K562 (cell line): ENCODE results near the gene MRPL2. TPM values are rescaled to one million over a fixed set of nuclear protein-coding genes. Genes with fewer than 3 reads are reported as not detected.

Source experiments
- CBX8 ChIP-seq: fragments of 200-600 bp; sonication (generic); IDR thresholded peaks from 2 replicates; pipeline ENCODE4 v1.6.1; 2012; ENCODE audit warnings: borderline replicate concordance, mixed run types, low read depth, mild to moderate bottlenecking, moderate library complexity, mixed read lengths, low read length, control low read depth, inconsistent platforms; ENCODE audit not compliant: poor library complexity, severe bottlenecking; ENCODE audit errors: extremely low read depth
- DNMT1 ChIP-seq: fragments of 450-650 bp; IDR thresholded peaks from 2 replicates; pipeline ENCODE4 v1.6.1; 2016; ENCODE audit warnings: antibody characterized with exemption, mild to moderate bottlenecking
- FOXJ2 ChIP-seq: fragments of 200-800 bp; sonication (Bioruptor generic); IDR thresholded peaks from 2 replicates; pipeline ENCODE4 v1.6.1; 2016; ENCODE audit warnings: missing genetic modification characterization, missing compliant biosample characterization
- GATAD2B ChIP-seq: fragments of 450-650 bp; IDR thresholded peaks from 2 replicates; pipeline ENCODE4 v1.6.1; 2017; ENCODE audit warnings: mild to moderate bottlenecking, borderline replicate concordance
- NR2C1 ChIP-seq, 2 experiments: fragments of 450-650 bp; IDR thresholded peaks; 2 replicates each; pipeline ENCODE4 v1.6.1; 2017; ENCODE audit warnings: mild to moderate bottlenecking in 2 of 2, antibody characterized with exemption in 1 of 2, inconsistent platforms in 1 of 2, missing compliant biosample characterization in 1 of 2, missing genetic modification characterization in 1 of 2
- PTTG1 ChIP-seq: fragments of 450-650 bp; IDR thresholded peaks from 2 replicates; pipeline ENCODE4 v1.6.1; 2016; ENCODE audit warnings: low read depth, mild to moderate bottlenecking, missing genetic modification characterization, missing compliant biosample characterization
- SMARCE1 ChIP-seq: fragments of 450-650 bp; IDR thresholded peaks from 2 replicates; pipeline ENCODE4 v1.7.1; 2016; ENCODE audit warnings: mild to moderate bottlenecking
- YBX1 ChIP-seq: fragments of 450-650 bp; IDR thresholded peaks from 2 replicates; pipeline ENCODE4 v1.7.1; 2016; ENCODE audit warnings: mild to moderate bottlenecking
- ZC3H11A ChIP-seq: IDR thresholded peaks from 2 replicates; pipeline ENCODE4 v1.6.1; 2012; ENCODE audit warnings: low read depth, low read length, improper control_type of control experiment
- ZNF224 ChIP-seq: sonication (generic); formaldehyde crosslinking; IDR thresholded peaks from 2 replicates; pipeline ENCODE4 v1.8.0; 2022; ENCODE audit warnings: mild to moderate bottlenecking, missing genetic modification reagents
- polyA plus RNA-seq, 8 experiments: library from polyadenylated mRNA; depleted of rRNA in 4 of 8; stranded (reverse) in 5 of 8; unstranded in 3 of 8; fragments of >200 nt; fragmentation: Nextera tagmentation in 2 of 8; fragmentation: Illumina TruSeq in 1 of 8; extraction: Ambion mirVana in 2 of 8; extraction: Trizol in 1 of 8; gene quantifications; 2 replicates each; pipeline versions ENCODE4 v1.2.1 to v1.2.3, GENCODE V29; 2011 to 2014; ENCODE audit warnings: inconsistent platforms in 1 of 8, missing spikeins in 1 of 8
- total RNA-seq, 7 experiments: library from RNA; depleted of rRNA in 6 of 7; stranded (reverse); fragments of >200 nt in 6 of 7; fragmentation: Illumina TruSeq in 2 of 7; extraction: Trizol in 2 of 7; gene quantifications; 2 replicates each; pipeline versions ENCODE4 v1.2.1 to v1.2.3, GENCODE V29; 2011 to 2021; ENCODE audit warnings: low replicate concordance in 1 of 7
- TF ChIP-seq, protein P1 (sequence below): fragments of 450-650 bp; IDR thresholded peaks from 2 replicates; pipeline ENCODE4 v1.6.1; 2016; ENCODE audit warnings: mild to moderate bottlenecking
- TF ChIP-seq, protein P2 (sequence below): fragments of 450-650 bp; formaldehyde crosslinking; IDR thresholded peaks from 2 replicates; pipeline ENCODE4 v1.4.0; 2020; ENCODE audit warnings: mild to moderate bottlenecking, mixed read lengths
- TF ChIP-seq, protein P3 (sequence below): fragments of 250-450 bp; sonication (Bioruptor Pico); IDR thresholded peaks from 2 replicates; pipeline ENCODE4 v1.8.0; 2022; ENCODE audit warnings: inconsistent platforms, mild to moderate bottlenecking, moderate library complexity, borderline replicate concordance
- TF ChIP-seq, protein P4 (sequence below): sonication (generic); formaldehyde crosslinking; IDR thresholded peaks from 2 replicates; pipeline ENCODE4 v1.8.1; 2023; ENCODE audit warnings: mild to moderate bottlenecking, missing genetic modification reagents
- TF ChIP-seq, protein P5 (sequence below): fragments of 450-650 bp; IDR thresholded peaks from 2 replicates; pipeline ENCODE4 v1.6.1; 2016; ENCODE audit warnings: antibody characterized with exemption
- TF ChIP-seq, protein P6 (sequence below): sonication (generic); formaldehyde crosslinking; IDR thresholded peaks from 2 replicates; pipeline ENCODE4 v1.9.0; 2022; ENCODE audit warnings: mild to moderate bottlenecking, missing genetic modification reagents

Gene MRPL2
- total and polyA plus RNA-seq, 9 of the 15 experiments (the other 6 are each of a cell fraction or from before 2014, with no cell fraction given), result 63.1 to 262 (median 121) TPM

DNA sequence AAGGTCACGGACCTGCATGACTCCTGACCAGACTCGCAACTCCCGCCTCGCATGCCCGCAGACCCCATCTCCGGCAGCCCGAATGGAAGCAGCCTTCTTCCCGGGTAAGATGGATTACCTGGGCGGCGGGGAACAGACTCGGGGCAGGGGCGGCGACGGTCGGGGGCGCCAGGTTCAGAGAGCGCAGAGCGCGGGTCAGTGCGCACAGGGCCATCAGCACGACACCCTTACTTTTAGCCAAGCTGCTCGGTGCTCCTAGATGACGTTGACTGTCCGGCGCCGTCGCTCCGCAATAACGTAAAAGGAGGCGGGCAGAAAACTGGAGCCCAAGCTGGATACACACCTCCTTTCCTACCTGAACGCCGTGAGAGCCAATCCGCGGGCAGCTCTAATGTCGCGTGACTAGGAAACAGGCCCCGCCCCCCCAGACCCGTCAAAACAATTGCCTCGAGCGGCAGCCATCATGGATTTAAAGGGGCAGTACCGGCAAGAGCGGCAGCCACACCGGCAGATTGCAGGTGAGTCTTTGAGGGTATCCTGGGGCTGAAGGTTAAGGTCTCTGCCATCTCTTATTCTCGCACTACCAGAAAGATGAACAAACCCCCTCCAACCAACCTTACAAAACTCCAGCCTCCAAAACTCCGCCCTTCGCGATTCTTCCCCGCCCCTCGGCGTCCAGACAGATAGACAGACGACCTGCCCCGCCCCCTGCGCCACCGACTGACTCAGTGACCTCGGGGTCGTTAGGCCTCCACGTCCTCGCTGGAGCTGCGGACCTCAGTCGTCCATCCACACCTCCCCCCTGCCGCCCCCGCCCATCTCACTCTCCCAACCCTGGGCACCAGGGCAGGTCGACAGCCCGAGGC is at the start of gene MRPL2, which contains the start of gene KLC4 (continued):
- TF ChIP-seq, protein P1, sequence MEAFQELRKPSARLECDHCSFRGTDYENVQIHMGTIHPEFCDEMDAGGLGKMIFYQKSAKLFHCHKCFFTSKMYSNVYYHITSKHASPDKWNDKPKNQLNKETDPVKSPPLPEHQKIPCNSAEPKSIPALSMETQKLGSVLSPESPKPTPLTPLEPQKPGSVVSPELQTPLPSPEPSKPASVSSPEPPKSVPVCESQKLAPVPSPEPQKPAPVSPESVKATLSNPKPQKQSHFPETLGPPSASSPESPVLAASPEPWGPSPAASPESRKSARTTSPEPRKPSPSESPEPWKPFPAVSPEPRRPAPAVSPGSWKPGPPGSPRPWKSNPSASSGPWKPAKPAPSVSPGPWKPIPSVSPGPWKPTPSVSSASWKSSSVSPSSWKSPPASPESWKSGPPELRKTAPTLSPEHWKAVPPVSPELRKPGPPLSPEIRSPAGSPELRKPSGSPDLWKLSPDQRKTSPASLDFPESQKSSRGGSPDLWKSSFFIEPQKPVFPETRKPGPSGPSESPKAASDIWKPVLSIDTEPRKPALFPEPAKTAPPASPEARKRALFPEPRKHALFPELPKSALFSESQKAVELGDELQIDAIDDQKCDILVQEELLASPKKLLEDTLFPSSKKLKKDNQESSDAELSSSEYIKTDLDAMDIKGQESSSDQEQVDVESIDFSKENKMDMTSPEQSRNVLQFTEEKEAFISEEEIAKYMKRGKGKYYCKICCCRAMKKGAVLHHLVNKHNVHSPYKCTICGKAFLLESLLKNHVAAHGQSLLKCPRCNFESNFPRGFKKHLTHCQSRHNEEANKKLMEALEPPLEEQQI, result no peak
- TF ChIP-seq NR2C1 (IDR thresholded peaks at IDR 0.05) (peak; percentile 70; the same call in 1 of the 2 replicates), NR2C1 (tag; IDR thresholded peaks at IDR 0.05) (peak; percentile 76), CBX8 (no peak), DNMT1 (no peak), FOXJ2 (tag) (peak; percentile 42; the same call in 1 of the 2 replicates), PTTG1 (tag) (no peak), ZNF224 (CRISPR knock-in tag) (peak; percentile 52; the same call in 1 of the 2 replicates), ZC3H11A (peak; percentile 14; the same call in 1 of the 2 replicates), GATAD2B (no peak), SMARCE1 (peak; percentile 46), YBX1 (no peak)
- TF ChIP-seq, protein P2, sequence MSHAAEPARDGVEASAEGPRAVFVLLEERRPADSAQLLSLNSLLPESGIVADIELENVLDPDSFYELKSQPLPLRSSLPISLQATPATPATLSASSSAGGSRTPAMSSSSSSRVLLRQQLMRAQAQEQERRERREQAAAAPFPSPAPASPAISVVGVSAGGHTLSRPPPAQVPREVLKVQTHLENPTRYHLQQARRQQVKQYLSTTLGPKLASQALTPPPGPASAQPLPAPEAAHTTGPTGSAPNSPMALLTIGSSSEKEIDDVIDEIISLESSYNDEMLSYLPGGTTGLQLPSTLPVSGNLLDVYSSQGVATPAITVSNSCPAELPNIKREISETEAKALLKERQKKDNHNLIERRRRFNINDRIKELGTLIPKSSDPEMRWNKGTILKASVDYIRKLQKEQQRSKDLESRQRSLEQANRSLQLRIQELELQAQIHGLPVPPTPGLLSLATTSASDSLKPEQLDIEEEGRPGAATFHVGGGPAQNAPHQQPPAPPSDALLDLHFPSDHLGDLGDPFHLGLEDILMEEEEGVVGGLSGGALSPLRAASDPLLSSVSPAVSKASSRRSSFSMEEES (CRISPR knock-in tag), result peak; percentile 29; the same call in 1 of the 2 replicates
- TF ChIP-seq, protein P3, sequence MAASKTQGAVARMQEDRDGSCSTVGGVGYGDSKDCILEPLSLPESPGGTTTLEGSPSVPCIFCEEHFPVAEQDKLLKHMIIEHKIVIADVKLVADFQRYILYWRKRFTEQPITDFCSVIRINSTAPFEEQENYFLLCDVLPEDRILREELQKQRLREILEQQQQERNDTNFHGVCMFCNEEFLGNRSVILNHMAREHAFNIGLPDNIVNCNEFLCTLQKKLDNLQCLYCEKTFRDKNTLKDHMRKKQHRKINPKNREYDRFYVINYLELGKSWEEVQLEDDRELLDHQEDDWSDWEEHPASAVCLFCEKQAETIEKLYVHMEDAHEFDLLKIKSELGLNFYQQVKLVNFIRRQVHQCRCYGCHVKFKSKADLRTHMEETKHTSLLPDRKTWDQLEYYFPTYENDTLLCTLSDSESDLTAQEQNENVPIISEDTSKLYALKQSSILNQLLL (CRISPR knock-in tag), result no peak
- TF ChIP-seq, protein P4, sequence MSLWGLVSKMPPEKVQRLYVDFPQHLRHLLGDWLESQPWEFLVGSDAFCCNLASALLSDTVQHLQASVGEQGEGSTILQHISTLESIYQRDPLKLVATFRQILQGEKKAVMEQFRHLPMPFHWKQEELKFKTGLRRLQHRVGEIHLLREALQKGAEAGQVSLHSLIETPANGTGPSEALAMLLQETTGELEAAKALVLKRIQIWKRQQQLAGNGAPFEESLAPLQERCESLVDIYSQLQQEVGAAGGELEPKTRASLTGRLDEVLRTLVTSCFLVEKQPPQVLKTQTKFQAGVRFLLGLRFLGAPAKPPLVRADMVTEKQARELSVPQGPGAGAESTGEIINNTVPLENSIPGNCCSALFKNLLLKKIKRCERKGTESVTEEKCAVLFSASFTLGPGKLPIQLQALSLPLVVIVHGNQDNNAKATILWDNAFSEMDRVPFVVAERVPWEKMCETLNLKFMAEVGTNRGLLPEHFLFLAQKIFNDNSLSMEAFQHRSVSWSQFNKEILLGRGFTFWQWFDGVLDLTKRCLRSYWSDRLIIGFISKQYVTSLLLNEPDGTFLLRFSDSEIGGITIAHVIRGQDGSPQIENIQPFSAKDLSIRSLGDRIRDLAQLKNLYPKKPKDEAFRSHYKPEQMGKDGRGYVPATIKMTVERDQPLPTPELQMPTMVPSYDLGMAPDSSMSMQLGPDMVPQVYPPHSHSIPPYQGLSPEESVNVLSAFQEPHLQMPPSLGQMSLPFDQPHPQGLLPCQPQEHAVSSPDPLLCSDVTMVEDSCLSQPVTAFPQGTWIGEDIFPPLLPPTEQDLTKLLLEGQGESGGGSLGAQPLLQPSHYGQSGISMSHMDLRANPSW (CRISPR knock-in tag), result no peak
- TF ChIP-seq, protein P5, sequence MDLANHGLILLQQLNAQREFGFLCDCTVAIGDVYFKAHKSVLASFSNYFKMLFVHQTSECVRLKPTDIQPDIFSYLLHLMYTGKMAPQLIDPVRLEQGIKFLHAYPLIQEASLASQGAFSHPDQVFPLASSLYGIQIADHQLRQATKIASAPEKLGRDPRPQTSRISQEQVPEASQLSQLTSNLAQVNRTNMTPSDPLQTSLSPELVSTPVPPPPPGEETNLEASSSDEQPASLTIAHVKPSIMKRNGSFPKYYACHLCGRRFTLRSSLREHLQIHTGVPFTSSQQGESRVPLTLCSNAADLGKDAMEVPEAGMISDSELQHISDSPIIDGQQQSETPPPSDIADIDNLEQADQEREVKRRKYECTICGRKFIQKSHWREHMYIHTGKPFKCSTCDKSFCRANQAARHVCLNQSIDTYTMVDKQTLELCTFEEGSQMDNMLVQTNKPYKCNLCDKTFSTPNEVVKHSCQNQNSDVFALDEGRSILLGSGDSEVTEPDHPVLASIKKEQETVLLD, result no peak
- TF ChIP-seq, protein P6, sequence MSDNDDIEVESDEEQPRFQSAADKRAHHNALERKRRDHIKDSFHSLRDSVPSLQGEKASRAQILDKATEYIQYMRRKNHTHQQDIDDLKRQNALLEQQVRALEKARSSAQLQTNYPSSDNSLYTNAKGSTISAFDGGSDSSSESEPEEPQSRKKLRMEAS (CRISPR knock-in tag), result peak; percentile 83
